Pulmonary artery endothelial cell (primary cell): Measurements from ENCODE around the gene SPTBN1. TPM values are rescaled to one million over a fixed set of nuclear protein-coding genes. Genes with fewer than 3 reads are reported as not detected.

Source experiments
- DNase-seq: peaks from one replicate; pipeline ENCODE4 v3.0.0-alpha.2; 2011; ENCODE audit warnings: low read depth, low spot score
- total RNA-seq: library from RNA; depleted of rRNA; stranded (reverse); fragments of >200 nt; gene quantifications from 2 replicates; pipeline ENCODE4 v1.2.3, GENCODE V29; 2014

SPTBN1 gene
- total RNA-seq, 1 donor from 2014 or later: 339 TPM

- DNase-seq: no peak
These were observed 97.6 kb downstream of the SPTBN1 start for GRCh38 chr2:54553775-54554174.

GRCh38 chr2:54555318-54555837 is 99.3 kb downstream of the SPTBN1 start:
- DNase-seq: no peak

GRCh38 chr2:54556621-54557121 is 100.5 kb downstream of the SPTBN1 start:
- no peak for DNase-seq

- DNase-seq: no peak
These were observed 101.1 kb downstream of the SPTBN1 start for GRCh38 chr2:54557211-54557600.

- no peak for DNase-seq
These were observed 101.6 kb downstream of the SPTBN1 start for GRCh38 chr2:54557601-54558187.

GRCh38 chr2:54558188-54559005 is 102.3 kb downstream of the SPTBN1 start:
- no peak for DNase-seq

GRCh38 chr2:54559006-54559445 is 102.9 kb downstream of the SPTBN1 start:
- DNase-seq: no peak

GRCh38 chr2:54559593-54560145 is 103.5 kb downstream of the SPTBN1 start:
- DNase-seq: peak; percentile 71

- DNase-seq: no peak
These were observed 104.2 kb downstream of the SPTBN1 start for GRCh38 chr2:54560146-54560881.

- DNase-seq: no peak
These were observed 104.9 kb downstream of the SPTBN1 start for GRCh38 chr2:54561010-54561409.

- DNase-seq: no peak
These were observed 108.3 kb downstream of the SPTBN1 start for GRCh38 chr2:54564439-54564838.

- no peak for DNase-seq
These were observed 109.4 kb downstream of the SPTBN1 start for GRCh38 chr2:54565551-54565950.

- no peak for DNase-seq
These were observed 110.8 kb downstream of the SPTBN1 start for GRCh38 chr2:54566896-54567295.

- no peak for DNase-seq
These were observed 112.8 kb downstream of the SPTBN1 start for GRCh38 chr2:54568876-54569321.

GRCh38 chr2:54569745-54570301 is 113.7 kb downstream of the SPTBN1 start:
- DNase-seq: no peak

GRCh38 chr2:54570321-54570855 is 114.3 kb downstream of the SPTBN1 start:
- no peak for DNase-seq

GRCh38 chr2:54570925-54571694 is 115.0 kb downstream of the SPTBN1 start:
- no peak for DNase-seq

GRCh38 chr2:54572262-54572635 is 116.1 kb downstream of the SPTBN1 start:
- DNase-seq: peak; percentile 72

- peak; percentile 75 for DNase-seq
These were observed 116.8 kb downstream of the SPTBN1 start for GRCh38 chr2:54572636-54573536.
